K562 (cell line): ENCODE measurements around the gene ZDHHC11. TPM values are rescaled to one million over a fixed set of nuclear protein-coding genes. Genes with fewer than 3 reads are reported as not detected.

Source experiments
- ATAC-seq: fragments of 200-7000 bp; cut with Tn5 transposase; 3 replicates; pipeline ENCODE4 v1.9.1; 2020; ENCODE audit warnings: moderate library complexity
- BruUV-seq: library from RNA; stranded (reverse); fragments of 400-500 nt; replicated peaks from 2 replicates; lab custom pipeline; 2021; lab: Mats Ljungman, UMichigan
- CTCF ChIA-PET: fragments of 300-600 bp; formaldehyde crosslinking; extraction: SDS; loops from one replicate; lab custom pipeline; 2021; ENCODE audit warnings: low intra/inter-chr PET ratio; lab: Yijun Ruan, JAX
- POLR2A ChIA-PET: fragments of 300-600, 350-650 bp; sonication (Branson Sonifier 250); formaldehyde crosslinking; extraction: SDS; loops from one replicate; lab custom pipeline; 2021; ENCODE audit warnings: antibody characterized with exemption, inconsistent platforms; lab: Yijun Ruan, JAX
- DNase-seq, 4 experiments: peaks; one replicate each; pipeline versions ENCODE4 v3.0.0 to v3.0.0-alpha.2; 2011 to 2018; ENCODE audit warnings: low spot score in 3 of 4, mixed read lengths in 3 of 4; ENCODE audit errors: extremely low read depth in 1 of 4
- FAIRE-seq: peaks from 2 replicates; lab custom pipeline; 2011; peaks lifted over from hg19 to GRCh38; lab: Jason Lieb, UNC
- H2AFZ ChIP-seq: 2 replicates; pipeline ENCODE4 v1.6.0; 2011; ENCODE audit warnings: low read depth, low read length, control low read depth, inconsistent platforms
- H3K27ac ChIP-seq: fragments of 200-600 bp; 3 replicates; pipeline ENCODE4 v1.8.0; 2011; ENCODE audit warnings: low read depth, mild to moderate bottlenecking, control low read depth, inconsistent platforms, low read length, moderate library complexity, mixed read lengths; ENCODE audit errors: extremely low read depth
- H3K27me3 ChIP-seq, 2 experiments: fragments of 300-600 bp in 1 of 2; 2 replicates in 1 of 2; 3 replicates in 1 of 2; pipeline versions ENCODE4 v1.6.0 to v1.8.0; 2011; ENCODE audit warnings: inconsistent platforms in 2 of 2, low read length in 2 of 2, mild to moderate bottlenecking in 1 of 2, mixed read lengths in 1 of 2, moderate library complexity in 1 of 2; ENCODE audit not compliant: control insufficient read depth in 2 of 2, insufficient read depth in 2 of 2
- H3K36me3 ChIP-seq: fragments of 300-600 bp; 3 replicates; pipeline ENCODE4 v1.8.0; 2011; ENCODE audit warnings: mild to moderate bottlenecking, low read length, inconsistent platforms; ENCODE audit not compliant: control insufficient read depth, insufficient read depth
- H3K4me1 ChIP-seq, 2 experiments: fragments of 200-600 bp in 1 of 2; replicated peaks in 1 of 2; 2 replicates in 1 of 2; 3 replicates in 1 of 2; pipeline versions ENCODE4 v1.5.1 to v1.8.0; 2011; ENCODE audit warnings: inconsistent platforms in 2 of 2, low read length in 2 of 2, mild to moderate bottlenecking in 1 of 2, mixed read lengths in 1 of 2, moderate library complexity in 1 of 2; ENCODE audit not compliant: control insufficient read depth in 2 of 2, insufficient read depth in 2 of 2
- H3K4me2 ChIP-seq: 2 replicates; pipeline ENCODE4 v1.6.1; 2011; ENCODE audit warnings: low read length, control low read depth, inconsistent platforms, mixed read lengths; ENCODE audit not compliant: insufficient read depth
- H3K4me3 ChIP-seq: fragments of 200-600 bp; sonication (generic), shearing (Covaris generic); 2 replicates; pipeline ENCODE4 v1.5.1; 2016; ENCODE audit warnings: control low read depth, inconsistent platforms
- H3K79me2 ChIP-seq: fragments of 200-600 bp; 3 replicates; pipeline ENCODE4 v1.8.0; 2011; ENCODE audit warnings: low read length, inconsistent platforms; ENCODE audit not compliant: control insufficient read depth, insufficient read depth
- H3K9ac ChIP-seq, 2 experiments: 2 replicates each; pipeline versions ENCODE4 v1.6.0 to v1.6.1; 2011; ENCODE audit warnings: low read depth in 2 of 2, low read length in 2 of 2, control low read depth in 1 of 2, inconsistent platforms in 1 of 2, mild to moderate bottlenecking in 1 of 2, mixed read lengths in 1 of 2; ENCODE audit not compliant: insufficient read depth in 1 of 2
- H3K9me1 ChIP-seq: one replicate; pipeline ENCODE4 v1.6.0; 2011; ENCODE audit warnings: inconsistent platforms, mild to moderate bottlenecking, low read length, moderate library complexity; ENCODE audit not compliant: control insufficient read depth, insufficient read depth
- H3K9me3 ChIP-seq: replicated peaks from 2 replicates; pipeline ENCODE4 v1.5.1; 2011; ENCODE audit warnings: low read depth, low read length, inconsistent platforms; ENCODE audit not compliant: control insufficient read depth, insufficient read depth
- H4K20me1 ChIP-seq: replicated peaks from 2 replicates; pipeline ENCODE4 v1.6.1; 2011; ENCODE audit warnings: low read length, inconsistent platforms, mixed read lengths; ENCODE audit not compliant: control insufficient read depth, insufficient read depth
- DIDO1 ChIP-seq: fragments of 450-650 bp; IDR thresholded peaks from 2 replicates; pipeline ENCODE4 v1.6.1; 2016; ENCODE audit warnings: low read depth, missing biosample characterization, missing genetic modification characterization
- GABPB1 ChIP-seq: sonication (generic); formaldehyde crosslinking; IDR thresholded peaks from 2 replicates; pipeline ENCODE4 v1.8.0; 2022; ENCODE audit warnings: mild to moderate bottlenecking, missing genetic modification reagents
- MCM3 ChIP-seq: fragments of 450-650 bp; IDR thresholded peaks from 2 replicates; pipeline ENCODE4 v1.6.1; 2016
- NFRKB ChIP-seq: fragments of 450-650 bp; IDR thresholded peaks from 2 replicates; pipeline ENCODE4 v1.6.1; 2016; ENCODE audit warnings: low read depth
- NFYB ChIP-seq: IDR thresholded peaks from 2 replicates; pipeline ENCODE4 v1.6.1; 2011; ENCODE audit warnings: mild to moderate bottlenecking, moderate library complexity; ENCODE audit not compliant: insufficient read length; ENCODE audit errors: extremely low read depth
- PTRF ChIP-seq: fragments of 450-650 bp; IDR thresholded peaks from 2 replicates; pipeline ENCODE4 v1.6.1; 2016; ENCODE audit warnings: mild to moderate bottlenecking, missing genetic modification characterization, missing compliant biosample characterization
- RBM15 ChIP-seq: fragments of 200-400 bp; formaldehyde crosslinking; IDR thresholded peaks from 2 replicates; pipeline ENCODE4 v1.6.1; 2018; ENCODE audit warnings: mild to moderate bottlenecking, low read length, moderate library complexity; ENCODE audit not compliant: insufficient read depth
- SNRNP70 ChIP-seq: fragments of 200-400 bp; formaldehyde crosslinking; optimal IDR thresholded peaks from 2 replicates; pipeline ENCODE3; 2017; ENCODE audit warnings: low read depth, low read length
- ZNF75A ChIP-seq: fragments of 450-650 bp; formaldehyde crosslinking; IDR thresholded peaks from 2 replicates; pipeline ENCODE4 v1.4.0; 2020; ENCODE audit warnings: mild to moderate bottlenecking
- ZNF79 ChIP-seq: fragments of 250-450 bp; sonication (Bioruptor Pico); IDR thresholded peaks from 2 replicates; pipeline ENCODE4 v1.4.0; 2020; ENCODE audit warnings: low read depth, mild to moderate bottlenecking, moderate library complexity
- WGBS: fragments of 100-300 bp; shearing (Covaris generic); methylation state at CpG from one replicate; pipeline ENCODE4 v1.1.6; 2016; ENCODE audit warnings: low coverage, mixed read lengths; ENCODE audit not compliant: insufficient coverage; ENCODE audit errors: missing lambda C conversion rate; 5-methylcytosine and 5-hydroxymethylcytosine counted together
- in situ Hi-C: fragments of 300-500 bp; cut with MboI; formaldehyde crosslinking; loops from 4 replicates; pipeline ENCODE4 v1.15.0; 2018; ENCODE audit warnings: inconsistent platforms, mixed read lengths
- intact Hi-C: fragments of 100-400 bp; cut with micrococcal nuclease; formaldehyde crosslinking; loops from 2 replicates; pipeline ENCODE4 v1.14.2; 2022
- polyA plus RNA-seq, 8 experiments: library from polyadenylated mRNA; depleted of rRNA in 4 of 8; stranded (reverse) in 5 of 8; unstranded in 3 of 8; fragments of >200 nt; fragmentation: Nextera tagmentation in 2 of 8; fragmentation: Illumina TruSeq in 1 of 8; extraction: Ambion mirVana in 2 of 8; extraction: Trizol in 1 of 8; gene quantifications; 2 replicates each; pipeline versions ENCODE4 v1.2.1 to v1.2.3, GENCODE V29; 2011 to 2014; ENCODE audit warnings: inconsistent platforms in 1 of 8, missing spikeins in 1 of 8
- total RNA-seq, 7 experiments: library from RNA; depleted of rRNA in 6 of 7; stranded (reverse); fragments of >200 nt in 6 of 7; fragmentation: Illumina TruSeq in 2 of 7; extraction: Trizol in 2 of 7; gene quantifications; 2 replicates each; pipeline versions ENCODE4 v1.2.1 to v1.2.3, GENCODE V29; 2011 to 2021; ENCODE audit warnings: low replicate concordance in 1 of 7
- TF ChIP-seq, protein P1 (sequence below): fragments of 450-650 bp; formaldehyde crosslinking; IDR thresholded peaks from 2 replicates; pipeline ENCODE4 v1.4.0; 2020; ENCODE audit warnings: mild to moderate bottlenecking, moderate library complexity
- TF ChIP-seq, protein P2 (sequence below): fragments of 250-450 bp; sonication (Bioruptor Pico); IDR thresholded peaks from 2 replicates; pipeline ENCODE4 v1.4.0; 2020
- TF ChIP-seq, protein P3 (sequence below): fragments of 250-450 bp; sonication (Bioruptor Pico); IDR thresholded peaks from 2 replicates; pipeline ENCODE4 v1.4.0; 2020; ENCODE audit warnings: mild to moderate bottlenecking, moderate library complexity, borderline replicate concordance

Gene ZDHHC11
- total and polyA plus RNA-seq, 9 of the 15 experiments (the other 6 are each of a cell fraction or from before 2014, with no cell fraction given): 0.07 to 2.3 (median 0.52) TPM

GRCh38 chr5:819078-819477 lies 31.7 kb downstream of the ZDHHC11 start (continued):
- TF ChIP-seq, protein P1, sequence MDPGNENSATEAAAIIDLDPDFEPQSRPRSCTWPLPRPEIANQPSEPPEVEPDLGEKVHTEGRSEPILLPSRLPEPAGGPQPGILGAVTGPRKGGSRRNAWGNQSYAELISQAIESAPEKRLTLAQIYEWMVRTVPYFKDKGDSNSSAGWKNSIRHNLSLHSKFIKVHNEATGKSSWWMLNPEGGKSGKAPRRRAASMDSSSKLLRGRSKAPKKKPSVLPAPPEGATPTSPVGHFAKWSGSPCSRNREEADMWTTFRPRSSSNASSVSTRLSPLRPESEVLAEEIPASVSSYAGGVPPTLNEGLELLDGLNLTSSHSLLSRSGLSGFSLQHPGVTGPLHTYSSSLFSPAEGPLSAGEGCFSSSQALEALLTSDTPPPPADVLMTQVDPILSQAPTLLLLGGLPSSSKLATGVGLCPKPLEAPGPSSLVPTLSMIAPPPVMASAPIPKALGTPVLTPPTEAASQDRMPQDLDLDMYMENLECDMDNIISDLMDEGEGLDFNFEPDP (CRISPR knock-in tag): no peak
- TF ChIP-seq ZNF79 (CRISPR knock-in tag) (no peak), NFRKB (no peak), NFYB (no peak), GABPB1 (no peak)

DNA sequence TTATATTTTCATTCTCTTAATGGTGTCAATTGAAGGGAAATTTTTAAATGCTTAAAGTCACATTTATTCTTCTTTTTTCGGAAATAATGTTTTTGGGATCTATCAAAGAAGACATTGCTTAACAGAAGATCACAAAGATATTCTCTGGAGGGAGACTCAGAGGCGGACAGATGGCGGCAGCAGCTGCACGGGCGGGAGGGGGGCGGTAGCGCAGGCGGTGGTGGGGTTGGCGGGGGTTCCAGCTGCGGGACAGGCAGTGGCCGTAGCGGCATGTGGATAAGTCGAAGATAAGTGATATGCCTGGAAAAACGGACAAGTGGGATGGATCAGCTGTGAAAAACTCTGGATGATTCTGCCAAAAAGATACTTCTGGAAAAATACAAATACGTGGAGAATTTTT lies 34.6 kb downstream of the ZDHHC11 start:
- WGBS: 0% methylated on average over 9 of the region's 15 CpGs
- in situ Hi-C loops (no loop called here), intact Hi-C loops (no loop called here)
- Histone ChIP-seq H3K9me3 (peaks cover 2% of the 10 kb centered on the region; the same call in 1 of the 2 replicates), H3K27me3 (peaks cover 36% of the 10 kb centered on the region in 2 experiments), H3K9ac (no peak overlapping the region), H3K79me2 (no peaks in the 10 kb centered on the region), H3K36me3 (no peaks in the 10 kb centered on the region), H3K4me2 (no peak overlapping the region), H2AFZ (no peak overlapping the region), H3K27ac (no peak overlapping the region), H3K4me3 (no peak overlapping the region), H4K20me1 (no peaks in the 10 kb centered on the region; the same call in 1 of the 2 replicates), H3K4me1 (no peaks in the 10 kb centered on the region), H3K9me1 (no peaks in the 10 kb centered on the region)
- no TSS peak for BruUV-seq
- POLR2A ChIA-PET: no interaction called here
- FAIRE-seq (no peak), DNase-seq (no peak), ATAC-seq (no peak)
- CTCF ChIA-PET: no interaction called here
- TF ChIP-seq, protein P2, sequence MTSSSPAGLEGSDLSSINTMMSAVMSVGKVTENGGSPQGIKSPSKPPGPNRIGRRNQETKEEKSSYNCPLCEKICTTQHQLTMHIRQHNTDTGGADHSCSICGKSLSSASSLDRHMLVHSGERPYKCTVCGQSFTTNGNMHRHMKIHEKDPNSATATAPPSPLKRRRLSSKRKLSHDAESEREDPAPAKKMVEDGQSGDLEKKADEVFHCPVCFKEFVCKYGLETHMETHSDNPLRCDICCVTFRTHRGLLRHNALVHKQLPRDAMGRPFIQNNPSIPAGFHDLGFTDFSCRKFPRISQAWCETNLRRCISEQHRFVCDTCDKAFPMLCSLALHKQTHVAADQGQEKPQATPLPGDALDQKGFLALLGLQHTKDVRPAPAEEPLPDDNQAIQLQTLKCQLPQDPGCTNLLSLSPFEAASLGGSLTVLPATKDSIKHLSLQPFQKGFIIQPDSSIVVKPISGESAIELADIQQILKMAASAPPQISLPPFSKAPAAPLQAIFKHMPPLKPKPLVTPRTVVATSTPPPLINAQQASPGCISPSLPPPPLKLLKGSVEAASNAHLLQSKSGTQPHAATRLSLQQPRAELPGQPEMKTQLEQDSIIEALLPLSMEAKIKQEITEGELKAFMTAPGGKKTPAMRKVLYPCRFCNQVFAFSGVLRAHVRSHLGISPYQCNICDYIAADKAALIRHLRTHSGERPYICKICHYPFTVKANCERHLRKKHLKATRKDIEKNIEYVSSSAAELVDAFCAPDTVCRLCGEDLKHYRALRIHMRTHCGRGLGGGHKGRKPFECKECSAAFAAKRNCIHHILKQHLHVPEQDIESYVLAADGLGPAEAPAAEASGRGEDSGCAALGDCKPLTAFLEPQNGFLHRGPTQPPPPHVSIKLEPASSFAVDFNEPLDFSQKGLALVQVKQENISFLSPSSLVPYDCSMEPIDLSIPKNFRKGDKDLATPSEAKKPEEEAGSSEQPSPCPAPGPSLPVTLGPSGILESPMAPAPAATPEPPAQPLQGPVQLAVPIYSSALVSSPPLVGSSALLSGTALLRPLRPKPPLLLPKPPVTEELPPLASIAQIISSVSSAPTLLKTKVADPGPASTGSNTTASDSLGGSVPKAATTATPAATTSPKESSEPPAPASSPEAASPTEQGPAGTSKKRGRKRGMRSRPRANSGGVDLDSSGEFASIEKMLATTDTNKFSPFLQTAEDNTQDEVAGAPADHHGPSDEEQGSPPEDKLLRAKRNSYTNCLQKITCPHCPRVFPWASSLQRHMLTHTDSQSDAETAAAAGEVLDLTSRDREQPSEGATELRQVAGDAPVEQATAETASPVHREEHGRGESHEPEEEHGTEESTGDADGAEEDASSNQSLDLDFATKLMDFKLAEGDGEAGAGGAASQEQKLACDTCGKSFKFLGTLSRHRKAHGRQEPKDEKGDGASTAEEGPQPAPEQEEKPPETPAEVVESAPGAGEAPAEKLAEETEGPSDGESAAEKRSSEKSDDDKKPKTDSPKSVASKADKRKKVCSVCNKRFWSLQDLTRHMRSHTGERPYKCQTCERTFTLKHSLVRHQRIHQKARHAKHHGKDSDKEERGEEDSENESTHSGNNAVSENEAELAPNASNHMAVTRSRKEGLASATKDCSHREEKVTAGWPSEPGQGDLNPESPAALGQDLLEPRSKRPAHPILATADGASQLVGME (CRISPR knock-in tag): no peak
- TF ChIP-seq, protein P3, sequence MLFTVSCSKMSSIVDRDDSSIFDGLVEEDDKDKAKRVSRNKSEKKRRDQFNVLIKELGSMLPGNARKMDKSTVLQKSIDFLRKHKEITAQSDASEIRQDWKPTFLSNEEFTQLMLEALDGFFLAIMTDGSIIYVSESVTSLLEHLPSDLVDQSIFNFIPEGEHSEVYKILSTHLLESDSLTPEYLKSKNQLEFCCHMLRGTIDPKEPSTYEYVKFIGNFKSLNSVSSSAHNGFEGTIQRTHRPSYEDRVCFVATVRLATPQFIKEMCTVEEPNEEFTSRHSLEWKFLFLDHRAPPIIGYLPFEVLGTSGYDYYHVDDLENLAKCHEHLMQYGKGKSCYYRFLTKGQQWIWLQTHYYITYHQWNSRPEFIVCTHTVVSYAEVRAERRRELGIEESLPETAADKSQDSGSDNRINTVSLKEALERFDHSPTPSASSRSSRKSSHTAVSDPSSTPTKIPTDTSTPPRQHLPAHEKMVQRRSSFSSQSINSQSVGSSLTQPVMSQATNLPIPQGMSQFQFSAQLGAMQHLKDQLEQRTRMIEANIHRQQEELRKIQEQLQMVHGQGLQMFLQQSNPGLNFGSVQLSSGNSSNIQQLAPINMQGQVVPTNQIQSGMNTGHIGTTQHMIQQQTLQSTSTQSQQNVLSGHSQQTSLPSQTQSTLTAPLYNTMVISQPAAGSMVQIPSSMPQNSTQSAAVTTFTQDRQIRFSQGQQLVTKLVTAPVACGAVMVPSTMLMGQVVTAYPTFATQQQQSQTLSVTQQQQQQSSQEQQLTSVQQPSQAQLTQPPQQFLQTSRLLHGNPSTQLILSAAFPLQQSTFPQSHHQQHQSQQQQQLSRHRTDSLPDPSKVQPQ (CRISPR knock-in tag): no peak
- TF ChIP-seq PTRF (tag) (no peak), DIDO1 (tag) (no peak), SNRNP70 (no peak), ZNF75A (CRISPR knock-in tag) (no peak), RBM15 (no peak), MCM3 (no peak)
